IMR-90 (cell line): ENCODE results near the gene DDX20. TPM values are rescaled to one million over a fixed set of nuclear protein-coding genes. Genes with fewer than 3 reads are reported as not detected.
A peak's percentile ranks its signal among the peaks of the same experiment; 100 is the strongest.

Source experiments
- ATAC-seq: fragments of 200-7000 bp; cut with Tn5 transposase; 2 replicates; pipeline ENCODE4 v1.9.1; 2020; ENCODE audit warnings: low read depth, mild to moderate bottlenecking, moderate library complexity
- BruUV-seq: library from RNA; stranded (reverse); fragments of 400-500 nt; replicated peaks from 2 replicates; lab custom pipeline; 2021; lab: Mats Ljungman, UMichigan
- CTCF ChIA-PET: fragments of 300-600 bp; formaldehyde crosslinking; extraction: SDS; loops from one replicate; lab custom pipeline; 2021; ENCODE audit warnings: antibody characterized with exemption; lab: Yijun Ruan, JAX
- POLR2A ChIA-PET: fragments of 300-600 bp; sonication (Branson Sonifier 250); formaldehyde crosslinking; loops from one replicate; lab custom pipeline; 2022; ENCODE audit warnings: antibody characterized with exemption; ENCODE audit not compliant: unreplicated experiment; lab: Charles Lee
- DNase-seq: peaks from one replicate; pipeline ENCODE4 v3.0.0; 2013
- H2AFZ ChIP-seq: replicated peaks from 2 replicates; pipeline ENCODE3; 2013; ENCODE audit warnings: low read length, mild to moderate bottlenecking; ENCODE audit not compliant: poor library complexity
- H2AK5ac ChIP-seq: 2 replicates; pipeline ENCODE4 v1.6.1; 2013; ENCODE audit warnings: low read depth, low read length, inconsistent platforms
- H2AK9ac ChIP-seq: replicated peaks from 2 replicates; pipeline ENCODE3; 2013; ENCODE audit warnings: mild to moderate bottlenecking, low read depth, low read length, moderate library complexity; ENCODE audit not compliant: poor library complexity
- H2BK120ac ChIP-seq: 2 replicates; pipeline ENCODE4 v1.6.1; 2013; ENCODE audit warnings: low read depth, low read length, inconsistent platforms
- H2BK15ac ChIP-seq: 3 replicates; pipeline ENCODE4 v1.6.1; 2013; ENCODE audit warnings: low read depth, low read length, inconsistent platforms
- H2BK20ac ChIP-seq: 2 replicates; pipeline ENCODE4 v1.6.1; 2013; ENCODE audit warnings: low read depth, mild to moderate bottlenecking, inconsistent platforms, low read length, moderate library complexity
- H2BK5ac ChIP-seq: 2 replicates; pipeline ENCODE4 v1.6.1; 2013; ENCODE audit warnings: mild to moderate bottlenecking, low read depth, low read length, inconsistent platforms; ENCODE audit not compliant: poor library complexity, severe bottlenecking
- H3K14ac ChIP-seq: replicated peaks from 2 replicates; pipeline ENCODE4 v1.6.1; 2013; ENCODE audit warnings: low read depth, low read length, inconsistent platforms
- H3K18ac ChIP-seq: 2 replicates; pipeline ENCODE4 v1.6.1; 2013; ENCODE audit warnings: low read depth, low read length, control low read depth
- H3K23ac ChIP-seq: 2 replicates; pipeline ENCODE4 v1.6.1; 2013; ENCODE audit warnings: low read depth, low read length, inconsistent platforms
- H3K27ac ChIP-seq: 2 replicates; pipeline ENCODE4 v1.5.1; 2013; ENCODE audit warnings: mild to moderate bottlenecking, control low read depth, low read length; ENCODE audit not compliant: insufficient read depth
- H3K27me3 ChIP-seq: 2 replicates; pipeline ENCODE4 v1.6.1; 2013; ENCODE audit warnings: low read length; ENCODE audit not compliant: control insufficient read depth, insufficient read depth
- H3K36me3 ChIP-seq: 2 replicates; pipeline ENCODE4 v1.6.1; 2013; ENCODE audit warnings: low read length, mixed read lengths; ENCODE audit not compliant: control insufficient read depth, insufficient read depth
- H3K4ac ChIP-seq: 2 replicates; pipeline ENCODE4 v1.6.1; 2013; ENCODE audit warnings: low read depth, low read length, inconsistent platforms
- H3K4me1 ChIP-seq: 2 replicates; pipeline ENCODE4 v1.6.1; 2013; ENCODE audit warnings: low read length, mixed read lengths; ENCODE audit not compliant: control insufficient read depth, insufficient read depth
- H3K4me2 ChIP-seq: 2 replicates; pipeline ENCODE4 v1.6.1; 2013; ENCODE audit warnings: low read depth, mild to moderate bottlenecking, control low read depth, low read length, moderate library complexity
- H3K4me3 ChIP-seq: 2 replicates; pipeline ENCODE4 v1.5.1; 2013; ENCODE audit warnings: low read depth, mild to moderate bottlenecking, control low read depth, low read length, moderate library complexity; ENCODE audit not compliant: insufficient read depth
- H3K56ac ChIP-seq: 2 replicates; pipeline ENCODE4 v1.6.1; 2013; ENCODE audit warnings: low read length, inconsistent platforms; ENCODE audit not compliant: insufficient read depth; ENCODE audit errors: extremely low read depth
- H3K79me1 ChIP-seq, 2 experiments: 2 replicates each; pipeline ENCODE4 v1.6.1; 2013; ENCODE audit warnings: low read length in 2 of 2, inconsistent platforms in 1 of 2, low read depth in 1 of 2
- H3K9ac ChIP-seq: 2 replicates; pipeline ENCODE4 v1.6.1; 2013; ENCODE audit warnings: low read depth, low read length, control low read depth
- H3K9me1 ChIP-seq: 2 replicates; pipeline ENCODE4 v1.6.1; 2013; ENCODE audit warnings: low read length, inconsistent platforms; ENCODE audit not compliant: insufficient read depth
- H3K9me3 ChIP-seq: 2 replicates; pipeline ENCODE4 v1.6.1; 2013; ENCODE audit warnings: low read length; ENCODE audit not compliant: control insufficient read depth, insufficient read depth
- H4K20me1 ChIP-seq: 2 replicates; pipeline ENCODE4 v1.6.1; 2013; ENCODE audit warnings: low read length, inconsistent platforms; ENCODE audit not compliant: insufficient read depth
- H4K5ac ChIP-seq: 2 replicates; pipeline ENCODE4 v1.6.1; 2013; ENCODE audit warnings: mild to moderate bottlenecking, low read depth, low read length, control low read depth
- H4K8ac ChIP-seq, 2 experiments: 2 replicates each; pipeline ENCODE4 v1.6.1; 2013; ENCODE audit warnings: low read depth in 2 of 2, low read length in 2 of 2, control low read depth in 1 of 2, inconsistent platforms in 1 of 2
- H4K91ac ChIP-seq: 2 replicates; pipeline ENCODE4 v1.6.1; 2013; ENCODE audit warnings: low read depth, low read length, inconsistent platforms; ENCODE audit not compliant: insufficient read depth
- BHLHE40 ChIP-seq: fragments of 150-350 bp; IDR thresholded peaks from 2 replicates; pipeline ENCODE4 v1.6.1; 2016; ENCODE audit warnings: mild to moderate bottlenecking, low read depth, low read length
- CEBPB ChIP-seq: IDR thresholded peaks from 2 replicates; pipeline ENCODE4 v1.6.1; 2012; ENCODE audit warnings: low read depth, low read length, improper control_type of control experiment
- CHD1 ChIP-seq: IDR thresholded peaks from 2 replicates; pipeline ENCODE4 v1.6.1; 2012; ENCODE audit warnings: low read depth, low read length, improper control_type of control experiment
- CTCF ChIP-seq: conservative IDR thresholded peaks from 2 replicates; pipeline ENCODE4 v1.5.1; 2012; ENCODE audit warnings: mild to moderate bottlenecking, low read depth, low read length, improper control_type of control experiment
- MAFK ChIP-seq: IDR thresholded peaks from 2 replicates; pipeline ENCODE4 v1.6.1; 2012; ENCODE audit warnings: low read depth, low read length, improper control_type of control experiment
- MAZ ChIP-seq: IDR thresholded peaks from 2 replicates; pipeline ENCODE4 v1.6.1; 2012; ENCODE audit warnings: low read depth, mild to moderate bottlenecking, low read length, improper control_type of control experiment, moderate library complexity, borderline replicate concordance
- MXI1 ChIP-seq: IDR thresholded peaks from 2 replicates; pipeline ENCODE4 v1.6.1; 2012; ENCODE audit warnings: low read depth, mild to moderate bottlenecking, low read length, moderate library complexity, borderline replicate concordance
- NFE2L2 ChIP-seq: fragments of 150-350 bp; IDR thresholded peaks from 2 replicates; pipeline ENCODE4 v1.6.1; 2016; ENCODE audit warnings: low read depth, mild to moderate bottlenecking, low read length
- POLR2A ChIP-seq: IDR thresholded peaks from 2 replicates; pipeline ENCODE4 v1.6.1; 2012; ENCODE audit warnings: mild to moderate bottlenecking, low read depth, low read length
- RAD21 ChIP-seq: IDR thresholded peaks from 2 replicates; pipeline ENCODE4 v1.6.1; 2012; ENCODE audit warnings: low read length, improper control_type of control experiment
- RCOR1 ChIP-seq: IDR thresholded peaks from 2 replicates; pipeline ENCODE4 v1.6.1; 2012; ENCODE audit warnings: mild to moderate bottlenecking, low read length, improper control_type of control experiment; ENCODE audit not compliant: insufficient replicate concordance
- RFX5 ChIP-seq: IDR thresholded peaks from 2 replicates; pipeline ENCODE4 v1.8.0; 2012; ENCODE audit warnings: low read depth, mild to moderate bottlenecking, low read length, moderate library complexity
- SMC3 ChIP-seq: fragments of 150-350 bp; IDR thresholded peaks from 2 replicates; pipeline ENCODE4 v1.6.1; 2016; ENCODE audit warnings: low read depth, mild to moderate bottlenecking, antibody characterized with exemption, low read length, moderate library complexity
- USF2 ChIP-seq: fragments of 150-350 bp; IDR thresholded peaks from 2 replicates; pipeline ENCODE4 v1.6.1; 2017; ENCODE audit warnings: mild to moderate bottlenecking, antibody characterized with exemption, low read length, low read depth
- WGBS, 2 experiments: methylation state at CpG; one replicate each; pipeline versions ENCODE4 v1.1.5 to v1.1.7; 2013; ENCODE audit warnings: missing lambda C conversion rate in 2 of 2; ENCODE audit not compliant: insufficient read length in 1 of 2; ENCODE audit errors: extremely low coverage in 2 of 2; 5-methylcytosine and 5-hydroxymethylcytosine counted together
- dilution Hi-C: fragments of 300-500 bp; cut with HindIII; formaldehyde crosslinking; loops from one replicate; pipeline ENCODE4 v1.14.3; 2018; ENCODE audit warnings: low sequenced_read_pairs; ENCODE audit not compliant: unreplicated experiment
- in situ Hi-C: fragments of 300-500 bp; cut with MboI; formaldehyde crosslinking; loops from 3 replicates; pipeline ENCODE4 v1.14.3; 2019; ENCODE audit warnings: low sequenced_read_pairs, inconsistent platforms, mixed read lengths
- intact Hi-C: fragments of 100-400 bp; cut with micrococcal nuclease; formaldehyde crosslinking; loops from 2 replicates; pipeline ENCODE4 v1.10.0; 2022
- polyA plus RNA-seq, 3 experiments: library from polyadenylated mRNA; depleted of rRNA; stranded (reverse); fragments of >200 nt; gene quantifications; 2 replicates each; pipeline ENCODE4 v1.2.3, GENCODE V29; 2012; ENCODE audit warnings: low replicate concordance in 1 of 3
- total RNA-seq: library from RNA; depleted of rRNA; stranded (reverse); fragments of >200 nt; gene quantifications from 2 replicates; pipeline ENCODE4 v1.2.3, GENCODE V29; 2012
- TF ChIP-seq, protein P1 (sequence below): fragments of 150-350 bp; IDR thresholded peaks from 2 replicates; pipeline ENCODE4 v1.6.1; 2016; ENCODE audit warnings: low read depth, mild to moderate bottlenecking, low read length, moderate library complexity, borderline replicate concordance

Gene DDX20
- total and polyA plus RNA-seq, 2 of the 4 experiments (the other 2 are of a cell fraction): 5.7 to 10.9 TPM

DNA sequence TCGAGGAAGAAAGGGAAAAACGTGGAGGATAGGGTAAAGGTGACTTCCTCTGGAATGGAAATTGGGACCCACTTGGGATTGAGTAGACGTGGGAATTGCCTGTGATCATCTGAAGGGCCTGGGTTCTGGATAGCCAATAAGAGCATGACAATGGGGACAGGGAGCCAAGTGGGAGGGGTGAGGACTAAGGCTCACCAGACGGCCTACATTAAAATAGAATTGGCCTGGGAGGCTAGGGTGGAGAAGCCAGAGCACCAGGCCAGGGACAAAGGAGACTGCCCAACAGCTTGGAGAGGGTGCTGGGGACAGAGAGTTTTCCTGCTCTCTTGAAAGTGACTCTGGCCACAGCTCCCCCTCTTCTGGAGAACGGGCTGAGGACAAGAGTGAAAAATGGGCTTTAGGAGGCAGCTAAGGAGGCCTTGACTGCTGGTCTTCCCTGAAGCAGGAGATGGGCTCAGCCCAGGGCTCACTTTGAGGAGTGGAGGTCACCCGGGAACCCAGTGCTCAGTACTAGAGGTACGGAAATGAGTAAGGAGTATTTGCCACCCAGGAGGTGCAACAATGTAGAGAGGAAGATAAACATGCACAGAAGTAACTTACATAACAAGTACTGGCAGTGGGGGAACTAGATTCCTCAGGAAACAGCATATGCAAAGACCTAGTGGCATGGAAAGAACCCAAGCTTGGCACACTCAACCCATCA, 35.3 kb upstream of the DDX20 start:
- Histone ChIP-seq H3K27ac (no peak overlapping the region), H4K20me1 (no peaks in the 10 kb centered on the region), H4K5ac (no peak overlapping the region), H2BK120ac (0 out of 2 replicates have a peak overlapping the region, but pooled peaks have one; percentile 18), H3K27me3 (no peaks in the 10 kb centered on the region), H2BK20ac (0 out of 2 replicates have a peak overlapping the region, but pooled peaks have one; percentile 16), H2AK5ac (peak overlapping the region; percentile 60; the same call in 1 of the 2 replicates), H3K4ac (no peak overlapping the region), H2BK15ac (no peak overlapping the region), H3K23ac (no peak overlapping the region), H3K36me3 (peaks cover 2% of the 10 kb centered on the region; the same call in 1 of the 2 replicates), H3K9me3 (no peaks in the 10 kb centered on the region), H3K9ac (no peak overlapping the region), H3K56ac (no peak overlapping the region), H3K9me1 (peaks cover 25% of the 10 kb centered on the region), H2AFZ (peak overlapping the region; percentile 54), H3K14ac (peak overlapping the region; percentile 16; the same call in 1 of the 2 replicates), H3K4me3 (no peak overlapping the region), H3K18ac (no peak overlapping the region), H4K8ac (peak overlapping the region; percentile 72 to 89; a peak in 1 of 4 replicates), H3K4me1 (peaks cover 12% of the 10 kb centered on the region), H4K91ac (peak overlapping the region; percentile 82), H2BK5ac (no peak overlapping the region), H2AK9ac (no peak overlapping the region), H3K79me1 (peaks cover 0 to 8% of the 10 kb centered on the region in 2 experiments; a peak in 2 of 4 replicates), H3K4me2 (no peak overlapping the region)
- CTCF ChIA-PET: no interaction called here
- no TSS peak for BruUV-seq
- ATAC-seq: no peak
- no peak for DNase-seq
- in situ Hi-C loops: no loop called here
- POLR2A ChIA-PET: no interaction called here
- dilution Hi-C loops: no loop called here
- intact Hi-C loops: no loop called here
- WGBS, 2 experiments: 74% methylated on average over 3 of the region's 7 CpGs; no CpG with 5 or more reads in 1 of the 2 experiments
- TF ChIP-seq CEBPB (no peak), POLR2A (no peak), BHLHE40 (no peak), USF2 (no peak), NFE2L2 (no peak), MAZ (no peak), RCOR1 (no peak), MAFK (no peak), RFX5 (no peak), CTCF (no peak), RAD21 (no peak), CHD1 (no peak), SMC3 (no peak), MXI1 (no peak)
- TF ChIP-seq, protein P1, sequence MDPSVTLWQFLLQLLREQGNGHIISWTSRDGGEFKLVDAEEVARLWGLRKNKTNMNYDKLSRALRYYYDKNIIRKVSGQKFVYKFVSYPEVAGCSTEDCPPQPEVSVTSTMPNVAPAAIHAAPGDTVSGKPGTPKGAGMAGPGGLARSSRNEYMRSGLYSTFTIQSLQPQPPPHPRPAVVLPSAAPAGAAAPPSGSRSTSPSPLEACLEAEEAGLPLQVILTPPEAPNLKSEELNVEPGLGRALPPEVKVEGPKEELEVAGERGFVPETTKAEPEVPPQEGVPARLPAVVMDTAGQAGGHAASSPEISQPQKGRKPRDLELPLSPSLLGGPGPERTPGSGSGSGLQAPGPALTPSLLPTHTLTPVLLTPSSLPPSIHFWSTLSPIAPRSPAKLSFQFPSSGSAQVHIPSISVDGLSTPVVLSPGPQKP: no peak
